ENCODE data around the gene POU5F2. TPM values are rescaled to one million over a fixed set of nuclear protein-coding genes. Genes with fewer than 3 reads are reported as not detected.

Gene POU5F2
- total and polyA plus RNA-seq, 2 of the 4 experiments (the other 2 are of a cell fraction): 0.02 to 1.1 TPM

DNA sequence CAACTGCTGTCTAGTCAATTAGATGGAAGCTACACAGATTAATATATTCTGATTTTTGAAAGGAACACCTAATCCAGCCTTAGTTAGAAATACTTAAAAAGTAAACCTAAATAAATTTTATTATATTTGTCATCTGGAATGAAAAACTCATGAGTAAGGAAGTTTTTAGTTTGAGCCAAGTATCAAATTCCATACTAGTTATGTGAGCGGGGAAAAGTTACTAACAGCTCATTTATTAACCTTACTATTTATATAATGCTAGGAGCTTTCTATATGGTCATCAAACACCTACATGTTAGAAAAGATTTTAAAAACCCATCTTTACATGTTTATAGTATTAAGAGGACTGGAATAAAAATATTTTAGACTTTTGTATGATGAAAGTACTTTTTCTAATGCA, 41.6 kb upstream of the POU5F2 start:
- no peak overlapping the region for H4K91ac ChIP-seq (ENCODE audit: insufficient read depth, low read depth, low read length)
- H3K4ac ChIP-seq (ENCODE audit: low read depth, low read length): no peak overlapping the region
- no peaks in the 10 kb centered on the region for H3K27me3 ChIP-seq (ENCODE audit: control insufficient read depth, insufficient read depth, low read length)
- no peak overlapping the region for H2AFZ ChIP-seq (replicated peaks; ENCODE audit: low read length, poor library complexity)
- H3K36me3 ChIP-seq (ENCODE audit: control insufficient read depth, insufficient read depth, low read length): no peaks in the 10 kb centered on the region
- no peak overlapping the region for H3K4me2 ChIP-seq (ENCODE audit: low read depth, low read length)
- no peak overlapping the region for H2AK5ac ChIP-seq (ENCODE audit: low read depth, low read length)
- H4K8ac ChIP-seq (ENCODE audit: low read depth in 2 of 2, low read length in 2 of 2): no peak overlapping the region
- no peak overlapping the region for H3K4me3 ChIP-seq (ENCODE audit: insufficient read depth, low read depth, low read length)
- H2BK5ac ChIP-seq (ENCODE audit: low read depth, low read length, poor library complexity, severe bottlenecking): no peak overlapping the region
- no peak overlapping the region for H3K56ac ChIP-seq (ENCODE audit: extremely low read depth, insufficient read depth, low read length)
- ChIA-PET POLR2A (ENCODE audit: unreplicated experiment) (no interaction called here), CTCF (no interaction called here)
- no peaks in the 10 kb centered on the region; a peak in 1 of 4 replicates for H3K79me1 ChIP-seq (ENCODE audit: low read depth in 1 of 2, low read length in 2 of 2)
- H2BK15ac ChIP-seq (ENCODE audit: low read depth, low read length): no peak overlapping the region
- DNase-seq (peak; percentile 68), ATAC-seq (ENCODE audit: low read depth) (peak; percentile 70)
- dilution Hi-C loops (cut with HindIII; ENCODE audit: low sequenced_read_pairs, unreplicated experiment): no loop called here
- H4K5ac ChIP-seq (ENCODE audit: low read depth, low read length): no peak overlapping the region
- no peak overlapping the region for H2BK120ac ChIP-seq (ENCODE audit: low read depth, low read length)
- H3K23ac ChIP-seq (ENCODE audit: low read depth, low read length): no peak overlapping the region
- WGBS, 2 experiments (ENCODE audit: extremely low coverage in 2 of 2, insufficient read length in 1 of 2): no CpG with 5 or more reads among the region's 1 CpG
- TF ChIP-seq CEBPB (IDR thresholded peaks at IDR 0.05; ENCODE audit: low read depth, low read length) (no peak), CHD1 (IDR thresholded peaks at IDR 0.05; ENCODE audit: low read depth, low read length) (no peak), MAFK (IDR thresholded peaks at IDR 0.05; ENCODE audit: low read depth, low read length) (0 out of 2 replicates have a peak, but pooled peaks have one; percentile 40)
- TF ChIP-seq, protein P1, sequence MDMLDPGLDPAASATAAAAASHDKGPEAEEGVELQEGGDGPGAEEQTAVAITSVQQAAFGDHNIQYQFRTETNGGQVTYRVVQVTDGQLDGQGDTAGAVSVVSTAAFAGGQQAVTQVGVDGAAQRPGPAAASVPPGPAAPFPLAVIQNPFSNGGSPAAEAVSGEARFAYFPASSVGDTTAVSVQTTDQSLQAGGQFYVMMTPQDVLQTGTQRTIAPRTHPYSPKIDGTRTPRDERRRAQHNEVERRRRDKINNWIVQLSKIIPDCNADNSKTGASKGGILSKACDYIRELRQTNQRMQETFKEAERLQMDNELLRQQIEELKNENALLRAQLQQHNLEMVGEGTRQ (IDR thresholded peaks at IDR 0.05; ENCODE audit: low read depth, low read length): no peak
- TF ChIP-seq, protein P2, sequence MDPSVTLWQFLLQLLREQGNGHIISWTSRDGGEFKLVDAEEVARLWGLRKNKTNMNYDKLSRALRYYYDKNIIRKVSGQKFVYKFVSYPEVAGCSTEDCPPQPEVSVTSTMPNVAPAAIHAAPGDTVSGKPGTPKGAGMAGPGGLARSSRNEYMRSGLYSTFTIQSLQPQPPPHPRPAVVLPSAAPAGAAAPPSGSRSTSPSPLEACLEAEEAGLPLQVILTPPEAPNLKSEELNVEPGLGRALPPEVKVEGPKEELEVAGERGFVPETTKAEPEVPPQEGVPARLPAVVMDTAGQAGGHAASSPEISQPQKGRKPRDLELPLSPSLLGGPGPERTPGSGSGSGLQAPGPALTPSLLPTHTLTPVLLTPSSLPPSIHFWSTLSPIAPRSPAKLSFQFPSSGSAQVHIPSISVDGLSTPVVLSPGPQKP (IDR thresholded peaks at IDR 0.05; ENCODE audit: borderline replicate concordance, low read depth, low read length): no peak
- in situ Hi-C loops (cut with MboI; ENCODE audit: low sequenced_read_pairs): loop anchor here (25.0 kb wide), 2 partner anchors 1096 to 1471 kb away; no protein-coding TSS in a partner anchor
- no peak overlapping the region for H2AK9ac ChIP-seq (replicated peaks; ENCODE audit: low read depth, low read length, poor library complexity)
- intact Hi-C loops (cut with micrococcal nuclease): loop anchor here (5.0 kb wide), 1 partner anchor 96 kb away; no protein-coding TSS in a partner anchor
- no peak overlapping the region for H3K18ac ChIP-seq (ENCODE audit: low read depth, low read length)
- H3K9me3 ChIP-seq (ENCODE audit: control insufficient read depth, insufficient read depth, low read length): no peaks in the 10 kb centered on the region
- H2BK20ac ChIP-seq (ENCODE audit: low read depth, low read length): no peak overlapping the region
- no peaks in the 10 kb centered on the region for H4K20me1 ChIP-seq (ENCODE audit: insufficient read depth, low read length)
- H3K27ac ChIP-seq (ENCODE audit: insufficient read depth, low read length): no peak overlapping the region
- no TSS peak for BruUV-seq (replicated peaks)
- peaks cover 2% of the 10 kb centered on the region; the same call in 1 of the 2 replicates for H3K4me1 ChIP-seq (ENCODE audit: control insufficient read depth, insufficient read depth, low read length)
- no peaks in the 10 kb centered on the region for H3K9me1 ChIP-seq (ENCODE audit: insufficient read depth, low read length)
- H3K14ac ChIP-seq (replicated peaks; ENCODE audit: low read depth, low read length): no peak overlapping the region
- no peak overlapping the region for H3K9ac ChIP-seq (ENCODE audit: low read depth, low read length)

Data from IMR-90 (cell line).